ENCODE data around the gene POMT2. TPM values are rescaled to one million over a fixed set of nuclear protein-coding genes. Genes with fewer than 3 reads are reported as not detected.

Gene POMT2
- total RNA-seq, 4 donors from 2014 or later: 19.1 to 36.4 (median 25.7) TPM

DNA sequence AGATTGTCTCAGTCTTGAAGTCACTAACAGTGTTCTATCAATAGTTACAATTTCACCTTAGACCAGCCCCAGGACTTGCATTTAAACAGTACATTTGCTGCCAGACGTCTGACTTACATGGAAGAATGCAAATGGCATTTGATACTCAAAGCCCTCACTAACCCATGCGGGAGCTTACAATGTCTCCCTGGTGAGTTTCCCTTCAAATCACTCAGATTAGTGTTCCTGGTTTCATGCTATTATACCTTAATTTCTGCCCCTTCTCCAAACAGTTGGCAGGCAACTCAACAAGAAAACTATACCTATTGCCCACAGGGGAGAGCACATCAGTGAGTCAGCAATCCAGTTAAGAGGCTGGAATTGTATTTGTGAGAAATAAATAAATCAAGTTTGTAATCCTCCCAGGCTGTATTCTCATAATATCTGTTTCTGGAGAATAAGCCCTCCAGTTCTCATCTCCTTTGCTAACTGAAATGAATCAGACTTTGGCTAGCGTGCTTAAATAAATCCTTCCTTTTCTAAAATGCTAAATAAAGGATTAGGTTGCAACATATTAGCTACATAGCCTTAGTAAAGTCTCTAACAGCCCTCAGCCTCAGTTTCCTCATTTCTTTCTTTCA, 23.8 kb upstream of the POMT2 start:
- no peak overlapping the region for H3K4me3 ChIP-seq (replicated peaks in 1 of 3)
- no peak for TF ChIP-seq POLR2A (IDR thresholded peaks at IDR 0.05)
- TF ChIP-seq, protein P1, sequence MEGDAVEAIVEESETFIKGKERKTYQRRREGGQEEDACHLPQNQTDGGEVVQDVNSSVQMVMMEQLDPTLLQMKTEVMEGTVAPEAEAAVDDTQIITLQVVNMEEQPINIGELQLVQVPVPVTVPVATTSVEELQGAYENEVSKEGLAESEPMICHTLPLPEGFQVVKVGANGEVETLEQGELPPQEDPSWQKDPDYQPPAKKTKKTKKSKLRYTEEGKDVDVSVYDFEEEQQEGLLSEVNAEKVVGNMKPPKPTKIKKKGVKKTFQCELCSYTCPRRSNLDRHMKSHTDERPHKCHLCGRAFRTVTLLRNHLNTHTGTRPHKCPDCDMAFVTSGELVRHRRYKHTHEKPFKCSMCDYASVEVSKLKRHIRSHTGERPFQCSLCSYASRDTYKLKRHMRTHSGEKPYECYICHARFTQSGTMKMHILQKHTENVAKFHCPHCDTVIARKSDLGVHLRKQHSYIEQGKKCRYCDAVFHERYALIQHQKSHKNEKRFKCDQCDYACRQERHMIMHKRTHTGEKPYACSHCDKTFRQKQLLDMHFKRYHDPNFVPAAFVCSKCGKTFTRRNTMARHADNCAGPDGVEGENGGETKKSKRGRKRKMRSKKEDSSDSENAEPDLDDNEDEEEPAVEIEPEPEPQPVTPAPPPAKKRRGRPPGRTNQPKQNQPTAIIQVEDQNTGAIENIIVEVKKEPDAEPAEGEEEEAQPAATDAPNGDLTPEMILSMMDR (IDR thresholded peaks at IDR 0.05): no peak
- intact Hi-C loops (cut with DNase I): no loop called here
- H3K27ac ChIP-seq: no peak overlapping the region
- no peak for DNase-seq
- no peaks in the 10 kb centered on the region for H3K27me3 ChIP-seq
- peaks cover 14 to 25% of the 10 kb centered on the region in 2 donors for H3K36me3 ChIP-seq
- H3K9me3 ChIP-seq: no peaks in the 10 kb centered on the region
- no peaks in the 10 kb centered on the region for H3K4me1 ChIP-seq
- WGBS, 2 donors: 85 to 97% methylated on average over 3 of the region's 3 CpGs

DNA sequence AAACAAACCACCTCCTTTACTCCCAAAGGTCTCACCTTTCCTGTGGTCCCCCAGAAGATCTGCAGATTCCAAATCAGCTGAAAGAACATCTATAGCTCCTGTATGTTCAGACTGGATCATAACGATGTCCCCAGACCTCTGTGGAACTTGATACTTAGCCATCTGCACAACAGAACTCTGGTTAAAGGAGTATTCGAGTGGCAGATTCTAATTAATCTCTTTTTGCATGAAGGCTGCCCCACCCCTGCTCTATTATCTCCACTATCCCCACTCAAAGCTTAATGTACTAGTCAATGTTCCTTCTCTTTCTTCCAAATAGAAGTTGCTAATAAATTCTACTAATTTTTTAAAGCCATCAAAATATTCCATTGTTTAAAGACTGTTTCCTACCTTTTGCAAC, 23.0 kb upstream of the POMT2 start:
- no peak overlapping the region for H3K27ac ChIP-seq
- intact Hi-C loops (cut with DNase I): no loop called here
- no peaks in the 10 kb centered on the region for H3K4me1 ChIP-seq
- no peak for DNase-seq
- no peak for TF ChIP-seq POLR2A (IDR thresholded peaks at IDR 0.05)
- TF ChIP-seq, protein P1 (IDR thresholded peaks at IDR 0.05): no peak
- no peak overlapping the region for H3K4me3 ChIP-seq (replicated peaks in 1 of 3)
- H3K27me3 ChIP-seq: no peaks in the 10 kb centered on the region
- H3K36me3 ChIP-seq: peaks cover 14 to 25% of the 10 kb centered on the region in 2 donors
- H3K9me3 ChIP-seq: no peaks in the 10 kb centered on the region
- WGBS, 2 donors: 86 to 88% methylated on average over 2 of the region's 2 CpGs

DNA sequence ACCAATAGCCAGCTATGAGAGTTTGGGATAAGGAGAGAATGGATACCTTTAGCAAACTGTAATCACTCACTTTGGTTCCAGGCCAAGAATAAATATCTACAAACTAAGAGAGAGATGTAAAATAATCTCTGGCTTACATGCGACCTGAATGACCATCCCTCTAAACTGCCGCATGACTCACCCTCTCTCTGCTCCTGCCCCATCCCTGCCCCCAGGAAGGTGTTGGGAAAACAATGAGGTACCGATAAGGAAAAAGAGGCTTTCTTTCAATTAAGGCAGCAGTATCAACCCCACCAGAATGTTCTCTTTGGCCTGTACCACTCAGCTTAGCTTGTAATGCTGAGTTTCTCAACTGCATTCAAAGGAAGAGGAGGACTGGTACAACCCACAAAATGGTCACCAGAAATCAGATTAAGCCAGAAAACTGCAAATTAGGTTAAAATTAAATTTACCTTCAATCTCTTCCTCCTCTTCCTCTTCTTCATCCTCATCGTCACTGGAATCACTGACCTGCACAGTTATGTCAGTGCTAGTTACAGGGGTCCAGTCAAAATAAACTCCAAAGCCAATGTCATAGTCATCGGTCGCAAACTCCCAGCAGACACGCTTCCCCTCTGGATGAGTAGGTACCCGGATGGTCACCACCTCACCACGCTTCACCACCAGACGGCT, 22.2 kb upstream of the POMT2 start:
- Histone ChIP-seq H3K27me3 (no peaks in the 10 kb centered on the region), H3K27ac (no peak overlapping the region), H3K9me3 (no peaks in the 10 kb centered on the region), H3K4me3 (replicated peaks in 1 of 3) (no peak overlapping the region), H3K4me1 (no peaks in the 10 kb centered on the region), H3K36me3 (peaks cover 14 to 25% of the 10 kb centered on the region in 2 donors)
- 89 to 92% methylated on average over 10 of the region's 10 CpGs for WGBS, 2 donors
- intact Hi-C loops (cut with DNase I): no loop called here
- no peak for DNase-seq
- TF ChIP-seq POLR2A (IDR thresholded peaks at IDR 0.05): no peak
- TF ChIP-seq, protein P1 (IDR thresholded peaks at IDR 0.05): no peak

DNA sequence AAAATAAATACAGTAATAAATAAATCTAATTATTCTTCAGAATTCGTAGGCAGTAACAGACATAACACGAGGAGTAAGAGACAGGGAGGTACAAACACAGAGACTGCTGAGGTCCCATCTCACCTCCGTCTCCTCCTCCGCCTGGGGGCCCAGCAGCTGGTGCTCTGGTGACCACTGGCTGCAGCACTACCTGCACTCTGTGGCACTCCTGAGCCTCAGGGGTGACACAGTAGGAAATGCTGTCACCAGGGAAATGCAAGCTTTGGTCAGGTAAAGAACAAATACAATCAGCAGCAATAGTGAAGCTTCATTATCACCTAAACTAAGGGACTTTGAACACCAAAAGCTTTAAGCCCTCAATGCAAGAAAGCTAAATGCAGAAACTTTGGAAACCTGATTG, 19.7 kb upstream of the POMT2 start:
- H3K27ac ChIP-seq: no peak overlapping the region
- TF ChIP-seq POLR2A (IDR thresholded peaks at IDR 0.05): no peak
- TF ChIP-seq, protein P1 (IDR thresholded peaks at IDR 0.05): no peak
- intact Hi-C loops (cut with DNase I): no loop called here
- no peaks in the 10 kb centered on the region for H3K9me3 ChIP-seq
- 86 to 93% methylated on average over 4 of the region's 4 CpGs for WGBS, 2 donors
- no peaks in the 10 kb centered on the region for H3K4me1 ChIP-seq
- DNase-seq: no peak
- H3K36me3 ChIP-seq: peaks cover 14 to 25% of the 10 kb centered on the region in 2 donors
- no peaks in the 10 kb centered on the region for H3K27me3 ChIP-seq
- H3K4me3 ChIP-seq (replicated peaks in 1 of 3): no peak overlapping the region

DNA sequence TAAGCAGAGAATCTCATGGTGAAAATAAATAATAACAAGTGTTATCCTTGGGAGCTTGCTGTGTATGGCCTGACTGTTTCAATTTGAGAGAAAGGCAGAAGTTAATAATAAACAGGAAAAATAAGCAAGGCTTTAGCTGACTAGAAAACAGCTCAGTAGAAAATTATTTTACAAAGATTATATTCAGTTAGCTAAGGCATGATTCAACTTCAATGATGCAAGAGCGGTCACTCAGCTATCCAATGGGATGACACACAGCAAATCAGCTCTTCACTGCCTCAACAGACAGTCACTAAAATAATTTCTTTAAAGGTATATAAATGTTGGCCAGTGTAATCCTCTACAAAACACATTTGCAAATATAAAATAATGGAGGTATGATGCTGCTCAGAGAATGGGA, 18.7 kb upstream of the POMT2 start:
- peaks cover 14 to 25% of the 10 kb centered on the region in 2 donors for H3K36me3 ChIP-seq

More for the DNA sequence above, 18.7 kb upstream of the POMT2 start:
- H3K27me3 ChIP-seq: no peaks in the 10 kb centered on the region
- H3K9me3 ChIP-seq: no peaks in the 10 kb centered on the region
- DNase-seq: no peak
- no peak overlapping the region for H3K27ac ChIP-seq
- H3K4me1 ChIP-seq: no peaks in the 10 kb centered on the region
- no peak overlapping the region for H3K4me3 ChIP-seq (replicated peaks in 1 of 3)
- WGBS, 2 donors: 97 to 100% methylated on average over 1 of the region's 1 CpG
- TF ChIP-seq, protein P1 (IDR thresholded peaks at IDR 0.05): no peak
- intact Hi-C loops (cut with DNase I): no loop called here
